GM10248 (cell line): ENCODE data around the gene ANGEL1.

Source experiments
- CTCF ChIA-PET: fragments of 300-600 bp; sonication (Branson Sonifier 250); formaldehyde crosslinking; extraction: SDS; loops from one replicate; lab custom pipeline; 2021; ENCODE audit warnings: antibody characterized with exemption; lab: Yijun Ruan, JAX
- POLR2A ChIA-PET: fragments of 350-650 bp; sonication (Branson Sonifier 250); formaldehyde crosslinking; extraction: SDS; loops from one replicate; lab custom pipeline; 2020; ENCODE audit warnings: antibody characterized with exemption; lab: Yijun Ruan, JAX
- DNase-seq: peaks from one replicate; pipeline ENCODE4 v3.0.0; 2012; ENCODE audit errors: extremely low spot score
- TF ChIP-seq, protein P1 (sequence below): IDR thresholded peaks from 2 replicates; pipeline ENCODE4 v1.5.1; 2012; ENCODE audit warnings: mild to moderate bottlenecking, low read depth; ENCODE audit errors: extremely low read depth, missing control alignments, control extremely low read depth

The ANGEL1 gene

GRCh38 chr14:76826122-76826521 lies 13.4 kb upstream of the ANGEL1 start, which contains the start of gene LRRC74A:
TSS of gene LRRC74A (plus strand) at chr14:76826408. CDS start at chr14:76826698, 290 bp downstream.
- ChIA-PET POLR2A (interaction anchor here (0.6 kb wide), 1 partner anchor 15 kb away, joined by 6 read pairs; no protein-coding TSS in a partner anchor), CTCF (interaction anchor here (1.1 kb wide), 1 partner anchor 12 kb away, joined by 3 read pairs; no protein-coding TSS in a partner anchor)
- TF ChIP-seq, protein P1, sequence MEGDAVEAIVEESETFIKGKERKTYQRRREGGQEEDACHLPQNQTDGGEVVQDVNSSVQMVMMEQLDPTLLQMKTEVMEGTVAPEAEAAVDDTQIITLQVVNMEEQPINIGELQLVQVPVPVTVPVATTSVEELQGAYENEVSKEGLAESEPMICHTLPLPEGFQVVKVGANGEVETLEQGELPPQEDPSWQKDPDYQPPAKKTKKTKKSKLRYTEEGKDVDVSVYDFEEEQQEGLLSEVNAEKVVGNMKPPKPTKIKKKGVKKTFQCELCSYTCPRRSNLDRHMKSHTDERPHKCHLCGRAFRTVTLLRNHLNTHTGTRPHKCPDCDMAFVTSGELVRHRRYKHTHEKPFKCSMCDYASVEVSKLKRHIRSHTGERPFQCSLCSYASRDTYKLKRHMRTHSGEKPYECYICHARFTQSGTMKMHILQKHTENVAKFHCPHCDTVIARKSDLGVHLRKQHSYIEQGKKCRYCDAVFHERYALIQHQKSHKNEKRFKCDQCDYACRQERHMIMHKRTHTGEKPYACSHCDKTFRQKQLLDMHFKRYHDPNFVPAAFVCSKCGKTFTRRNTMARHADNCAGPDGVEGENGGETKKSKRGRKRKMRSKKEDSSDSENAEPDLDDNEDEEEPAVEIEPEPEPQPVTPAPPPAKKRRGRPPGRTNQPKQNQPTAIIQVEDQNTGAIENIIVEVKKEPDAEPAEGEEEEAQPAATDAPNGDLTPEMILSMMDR, result no peak
- no peak for DNase-seq

DNA sequence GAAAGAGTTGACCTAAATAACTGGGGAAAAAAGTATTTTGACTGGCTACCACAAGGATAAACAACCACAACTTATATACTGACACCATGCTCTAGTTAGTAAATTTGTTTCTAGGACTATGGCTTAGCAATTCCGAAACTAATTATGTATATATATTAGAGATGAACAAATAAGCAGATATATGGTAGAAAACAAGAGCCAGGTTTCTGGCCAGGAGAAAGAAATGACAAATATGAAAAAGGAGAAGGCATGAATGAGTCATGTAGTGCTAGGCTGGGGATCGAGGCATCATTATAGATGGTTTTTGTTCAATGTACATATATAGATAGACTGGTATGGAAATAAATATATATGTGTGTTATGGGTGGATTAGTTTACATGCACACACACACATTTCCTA lies 8.0 kb upstream of the ANGEL1 start:
- DNase-seq, result no peak
- POLR2A ChIA-PET, result interaction anchor here (0.6 kb wide), 1 partner anchor 1470 kb away, joined by 13 read pairs; no protein-coding TSS in a partner anchor
- CTCF ChIA-PET, result interaction anchor here (1.1 kb wide), 1 partner anchor 56 kb away, joined by 3 read pairs; no protein-coding TSS in a partner anchor
- TF ChIP-seq, protein P1, result no peak

GRCh38 chr14:76814726-76815645 lies 2.3 kb upstream of the ANGEL1 start:
- TF ChIP-seq, protein P1, result no peak
- ChIA-PET POLR2A (no interaction called here), CTCF (interaction anchor here (1.2 kb wide), 2 partner anchors 9 to 11 kb away, joined by 3 to 5 read pairs; partner anchors contain the start of gene LRRC74A)
- DNase-seq, result no peak

- peak; percentile 45 for DNase-seq
- ChIA-PET POLR2A (no interaction called here), CTCF (interaction anchor here (1.5 to 7.5 kb wide), 6 partner anchors 10 to 341 kb away, joined by 3 to 45 read pairs (median 12); no protein-coding TSS in a partner anchor)
- TF ChIP-seq, protein P1, result no peak
Observed at GRCh38 chr14:76812093-76812421, 625 bp downstream of the ANGEL1 start.

GRCh38 chr14:76811561-76811960 lies 1.1 kb downstream of the ANGEL1 start:
- POLR2A ChIA-PET, result interaction anchor here (0.6 to 0.9 kb wide), 2 partner anchors 14 to 53 kb away, joined by 6 to 8 read pairs; partner anchors contain the start of gene LRRC74A
- CTCF ChIA-PET, result interaction anchor here (0.9 to 7.5 kb wide), 8 partner anchors 9 to 341 kb away, joined by 3 to 45 read pairs (median 7); no protein-coding TSS in a partner anchor
- DNase-seq, result no peak
- TF ChIP-seq, protein P1, result no peak

- TF ChIP-seq, protein P1, result peak; percentile 63
- POLR2A ChIA-PET, result interaction anchor here (0.6 to 0.9 kb wide), 2 partner anchors 15 to 53 kb away, joined by 6 to 8 read pairs; partner anchors contain the start of gene LRRC74A
- CTCF ChIA-PET, result interaction anchor here (0.9 to 7.5 kb wide), 7 partner anchors 9 to 342 kb away, joined by 3 to 45 read pairs (median 11); no protein-coding TSS in a partner anchor
- DNase-seq, result peak; percentile 44
Observed at GRCh38 chr14:76810953-76811400, 1.7 kb downstream of the ANGEL1 start.
